Lower lobe of right lung (tissue), 2 donors: ENCODE data around the gene FARP2. TPM values are rescaled to one million over a fixed set of nuclear protein-coding genes. Genes with fewer than 3 reads are reported as not detected.
A peak's percentile ranks its signal among the peaks of the same experiment; 100 is the strongest.

Experiments
- ATAC-seq, 2 donors: fragments of 200-7000 bp; cut with Tn5 transposase; one replicate each; pipeline ENCODE4 v1.9.1; 2020 to 2022; ENCODE audit warnings: mild to moderate bottlenecking in 2 of 2, moderate library complexity in 2 of 2
- DNase-seq: peaks from one replicate; pipeline ENCODE4 v3.0.0-alpha.2; 2020
- H3K27ac ChIP-seq: fragments of 200-600 bp; one replicate; pipeline ENCODE4 v1.8.0; 2022
- H3K27me3 ChIP-seq: fragments of 200-600 bp; one replicate; pipeline ENCODE4 v1.8.0; 2022; ENCODE audit warnings: low read depth
- H3K36me3 ChIP-seq: fragments of 200-600 bp; one replicate; pipeline ENCODE4 v1.8.0; 2022; ENCODE audit warnings: mild to moderate bottlenecking
- H3K4me1 ChIP-seq: fragments of 200-600 bp; one replicate; pipeline ENCODE4 v1.8.0; 2022
- H3K4me3 ChIP-seq: fragments of 200-600 bp; one replicate; pipeline ENCODE4 v1.8.0; 2022; ENCODE audit warnings: mild to moderate bottlenecking
- H3K9me3 ChIP-seq: fragments of 200-600 bp; one replicate; pipeline ENCODE4 v1.8.0; 2022
- intact Hi-C: fragments of 100-400 bp; cut with DNase I; formaldehyde crosslinking; loops from one replicate; pipeline ENCODE4 v1.11.0; 2022
- total RNA-seq: library from RNA; stranded (reverse); fragmentation: NEBNext Ultra II Directional; extraction: Animal tissue kit (Norgen Biotek cat#: 25700); gene quantifications from one replicate; pipeline ENCODE4 v1.2.1, GENCODE V29; 2021
- TF ChIP-seq, protein P1 (sequence below): fragments of 200-600 bp; IDR thresholded peaks from one replicate; pipeline ENCODE4 v1.8.0; 2022; ENCODE audit warnings: antibody characterized with exemption, mild to moderate bottlenecking
- donor health status: DM: no; HTN: yes; CAD: no; lungs with severe emphysema.

The FARP2 gene
- total RNA-seq, 1 donor from 2014 or later = 42.4 TPM

DNA sequence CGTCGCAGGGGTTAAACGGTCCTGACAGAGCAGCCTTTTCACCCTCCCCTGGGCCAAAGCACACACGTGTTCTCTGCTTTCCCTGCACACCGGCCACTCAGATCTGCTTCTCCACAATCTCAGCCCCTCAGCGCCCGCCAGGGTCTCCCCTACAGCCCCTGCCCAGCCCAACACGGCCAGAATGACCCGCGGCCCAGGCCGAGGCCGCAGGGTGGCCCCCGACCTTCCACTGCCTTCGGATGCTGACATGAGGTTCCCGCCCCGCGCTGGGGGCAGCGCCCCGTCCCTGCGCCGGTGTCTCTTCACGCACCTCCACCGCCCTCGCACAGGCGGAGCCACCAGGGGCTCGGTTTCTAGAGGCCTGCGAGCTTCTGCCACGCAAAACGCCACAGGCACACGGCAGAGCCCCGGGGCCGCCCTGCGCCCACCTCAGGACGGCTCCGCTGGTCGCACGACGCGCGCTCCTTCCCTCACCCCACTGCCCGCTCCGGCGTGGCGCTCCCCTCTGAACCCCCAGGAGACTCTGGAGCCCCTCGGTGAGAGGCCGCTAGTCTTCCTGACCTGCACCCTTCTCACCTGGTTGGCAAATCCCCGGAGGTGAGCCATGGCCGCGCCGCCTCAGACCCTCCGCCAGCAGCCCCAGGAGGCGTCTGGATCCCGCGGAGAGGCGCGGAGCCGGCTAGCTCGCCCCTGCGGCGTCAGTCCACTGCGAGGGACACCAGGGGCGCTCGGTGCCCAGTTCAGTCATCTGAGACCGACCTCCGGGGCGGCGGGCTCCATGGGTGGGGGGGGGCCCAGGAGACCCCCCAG lies 151.6 kb downstream of the FARP2 start:
- no peaks in the 10 kb centered on the region for H3K27me3 ChIP-seq
- DNase-seq (peak; percentile 76), ATAC-seq (peak; percentile 58 to 64)
- peaks cover 6% of the 10 kb centered on the region for H3K36me3 ChIP-seq
- peak overlapping the region; percentile 93 for H3K27ac ChIP-seq
- peak overlapping the region; percentile 80 for H3K4me3 ChIP-seq
- intact Hi-C loops = no loop called here
- TF ChIP-seq, protein P1, sequence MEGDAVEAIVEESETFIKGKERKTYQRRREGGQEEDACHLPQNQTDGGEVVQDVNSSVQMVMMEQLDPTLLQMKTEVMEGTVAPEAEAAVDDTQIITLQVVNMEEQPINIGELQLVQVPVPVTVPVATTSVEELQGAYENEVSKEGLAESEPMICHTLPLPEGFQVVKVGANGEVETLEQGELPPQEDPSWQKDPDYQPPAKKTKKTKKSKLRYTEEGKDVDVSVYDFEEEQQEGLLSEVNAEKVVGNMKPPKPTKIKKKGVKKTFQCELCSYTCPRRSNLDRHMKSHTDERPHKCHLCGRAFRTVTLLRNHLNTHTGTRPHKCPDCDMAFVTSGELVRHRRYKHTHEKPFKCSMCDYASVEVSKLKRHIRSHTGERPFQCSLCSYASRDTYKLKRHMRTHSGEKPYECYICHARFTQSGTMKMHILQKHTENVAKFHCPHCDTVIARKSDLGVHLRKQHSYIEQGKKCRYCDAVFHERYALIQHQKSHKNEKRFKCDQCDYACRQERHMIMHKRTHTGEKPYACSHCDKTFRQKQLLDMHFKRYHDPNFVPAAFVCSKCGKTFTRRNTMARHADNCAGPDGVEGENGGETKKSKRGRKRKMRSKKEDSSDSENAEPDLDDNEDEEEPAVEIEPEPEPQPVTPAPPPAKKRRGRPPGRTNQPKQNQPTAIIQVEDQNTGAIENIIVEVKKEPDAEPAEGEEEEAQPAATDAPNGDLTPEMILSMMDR = no peak
- H3K4me1 ChIP-seq = peaks cover 38% of the 10 kb centered on the region
- no peaks in the 10 kb centered on the region for H3K9me3 ChIP-seq

DNA sequence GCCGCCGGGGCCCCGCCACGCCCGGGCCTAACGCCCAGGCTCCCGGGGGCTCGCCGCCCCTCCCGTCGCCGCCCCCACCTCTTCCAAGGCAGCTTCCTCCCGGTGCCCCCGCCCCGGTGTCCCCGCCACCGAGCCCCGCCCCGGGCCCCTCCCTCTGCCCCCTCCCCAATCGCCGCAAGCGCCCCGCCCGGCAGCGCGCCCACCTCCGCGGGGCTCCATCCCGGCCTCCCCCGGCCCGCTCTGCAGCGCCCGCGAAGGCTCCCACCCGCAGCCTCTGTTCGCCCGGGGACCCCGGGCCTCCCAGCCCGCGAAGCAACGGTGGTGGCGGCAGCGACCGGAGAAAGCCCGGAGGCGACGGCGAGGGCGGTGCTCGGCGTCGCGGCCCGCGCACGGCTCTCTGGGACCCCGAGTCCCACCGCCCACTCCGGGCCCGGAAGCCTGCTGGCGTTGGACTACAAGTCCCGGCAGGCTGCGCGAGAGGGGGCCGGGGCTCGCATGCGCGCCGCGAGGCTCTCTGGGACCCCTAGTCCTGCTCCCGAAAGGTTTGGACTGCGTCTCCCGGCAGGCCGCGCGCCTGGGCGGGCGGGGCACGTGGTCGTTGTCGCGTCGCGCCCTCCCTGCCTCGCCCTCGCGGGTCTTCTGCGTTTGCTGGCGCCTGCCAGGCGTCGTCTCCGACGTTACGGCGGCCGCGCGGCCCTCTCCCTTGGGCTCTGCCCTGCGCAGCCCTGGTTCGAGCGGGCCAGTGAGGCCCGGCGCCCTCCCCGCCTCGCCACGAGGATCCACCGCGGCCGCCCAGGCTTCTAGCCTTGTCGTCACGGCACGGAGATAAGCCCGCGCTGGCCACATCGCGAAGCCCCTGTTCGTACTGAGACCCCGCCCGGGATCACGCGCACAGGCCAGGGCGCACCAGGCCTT lies 152.4 kb downstream of the FARP2 start, which contains the start of gene STK25:
Gene STK25, minus strand, starts transcription at position 345 of the 915 bp plus-strand sequence. CDS start 549 bp downstream, outside the sequence.
- Histone ChIP-seq H3K4me1 (peaks cover 38% of the 10 kb centered on the region), H3K27me3 (no peaks in the 10 kb centered on the region), H3K27ac (peak within 1 kb of the TSS; percentile 93), H3K9me3 (no peaks in the 10 kb centered on the region), H3K36me3 (peaks cover 6% of the 10 kb centered on the region), H3K4me3 (peak within 1 kb of the TSS; percentile 80)
- intact Hi-C loops = no loop called here
- DNase-seq (peak; percentile 98), ATAC-seq (peak; percentile 97 to 98)
- TF ChIP-seq, protein P1 = no peak

DNA sequence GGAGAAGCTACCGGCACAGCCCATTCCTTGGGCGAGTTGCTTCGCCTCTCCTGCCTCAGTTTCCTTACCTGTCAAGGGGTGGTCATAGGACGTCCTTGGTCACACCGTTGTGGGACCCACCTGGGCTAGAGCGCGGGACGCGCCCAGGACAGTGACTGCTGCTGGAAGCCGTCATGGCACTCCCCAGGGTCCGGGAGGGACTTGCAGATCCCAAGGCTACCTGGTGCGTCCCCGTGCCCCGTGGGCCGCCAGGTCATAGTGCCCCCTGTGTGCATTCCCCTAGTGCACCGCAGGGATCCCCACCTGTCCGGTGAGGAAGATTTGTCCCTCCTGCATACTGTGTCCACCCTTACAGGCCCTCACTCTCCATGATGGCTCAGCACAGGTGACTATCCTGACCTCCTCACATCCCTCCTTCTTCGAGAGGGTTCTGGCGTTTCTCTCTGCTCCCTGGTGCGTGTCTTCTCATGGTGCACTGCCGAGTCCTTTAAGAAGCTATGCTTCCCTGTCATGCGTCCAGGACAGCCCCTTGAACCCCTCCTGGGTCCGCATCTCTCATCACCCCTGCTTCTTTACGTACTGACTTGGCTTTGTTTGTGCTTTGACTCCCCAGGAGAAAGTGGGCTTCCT lies 153.2 kb downstream of the FARP2 start:
- H3K27me3 ChIP-seq = no peaks in the 10 kb centered on the region
- no peaks in the 10 kb centered on the region for H3K9me3 ChIP-seq
- no peak for DNase-seq
- peaks cover 38% of the 10 kb centered on the region for H3K4me1 ChIP-seq
- peak overlapping the region; percentile 80 for H3K4me3 ChIP-seq
- H3K27ac ChIP-seq = peak overlapping the region; percentile 93
- H3K36me3 ChIP-seq = peaks cover 6% of the 10 kb centered on the region
- intact Hi-C loops = no loop called here
- ATAC-seq = peak; percentile 5 to 12
- TF ChIP-seq, protein P1 = no peak

DNA sequence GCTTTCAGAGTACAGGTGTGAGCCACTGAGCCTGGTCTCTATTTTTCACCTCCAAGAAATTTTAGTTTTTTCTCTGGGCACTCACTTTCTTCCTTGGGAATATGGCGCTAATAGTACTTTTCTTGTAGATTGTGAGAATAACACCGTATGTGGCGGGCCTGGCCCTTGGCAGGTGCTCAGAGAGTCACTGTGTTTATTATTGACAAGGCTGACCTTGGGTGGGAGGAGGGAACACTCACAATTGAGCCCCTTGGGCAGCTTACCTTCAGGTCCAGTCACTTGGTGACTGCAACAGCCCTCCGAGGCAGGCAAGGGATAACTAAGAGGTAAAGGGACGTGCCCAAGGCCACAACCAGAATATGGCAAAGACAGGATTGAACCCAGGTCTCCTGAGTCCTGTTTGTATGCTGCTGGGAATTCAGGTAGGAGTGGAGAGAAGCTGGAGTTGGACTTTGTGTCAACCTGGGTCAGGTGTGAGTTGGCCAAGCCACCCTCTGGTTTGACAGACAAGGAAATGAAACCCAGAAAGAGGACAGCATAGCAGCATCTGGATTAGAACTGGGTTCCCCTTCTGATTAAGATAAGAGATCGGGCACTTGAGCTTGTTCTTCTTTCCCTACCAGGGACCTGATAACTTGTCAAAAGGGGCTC lies 155.1 kb downstream of the FARP2 start:
- Histone ChIP-seq H3K27me3 (no peaks in the 10 kb centered on the region), H3K4me3 (no peak overlapping the region), H3K9me3 (no peaks in the 10 kb centered on the region), H3K36me3 (no peaks in the 10 kb centered on the region), H3K4me1 (peaks cover 27% of the 10 kb centered on the region), H3K27ac (no peak overlapping the region)
- ATAC-seq (no peak), DNase-seq (no peak)
- intact Hi-C loops = no loop called here
- TF ChIP-seq, protein P1 = no peak

DNA sequence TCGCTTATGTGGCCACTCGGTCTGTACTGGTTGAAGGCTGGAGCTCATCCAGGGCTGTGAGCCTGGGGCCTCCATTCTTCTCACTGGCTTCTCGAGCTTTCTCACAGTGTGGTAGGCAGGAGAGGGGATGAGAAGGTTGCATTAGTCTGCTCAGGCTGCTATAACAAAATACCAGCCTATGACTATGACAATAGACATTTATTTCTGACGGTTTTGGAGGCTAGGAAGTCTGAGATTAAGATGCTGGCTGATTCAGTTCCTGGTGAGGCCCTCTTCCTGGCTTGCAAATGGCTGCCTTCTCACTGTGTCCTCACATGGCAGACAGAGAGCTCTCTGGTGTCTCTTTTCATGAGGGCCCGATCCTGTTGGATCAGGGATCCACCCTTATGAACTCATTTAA lies 158.5 kb downstream of the FARP2 start:
- Histone ChIP-seq H3K27me3 (peaks cover under 1% of the 10 kb centered on the region), H3K4me1 (peaks cover 5% of the 10 kb centered on the region), H3K9me3 (no peaks in the 10 kb centered on the region), H3K4me3 (no peak overlapping the region), H3K27ac (no peak overlapping the region), H3K36me3 (no peaks in the 10 kb centered on the region)
- ATAC-seq = no peak
- TF ChIP-seq, protein P1 = no peak
- DNase-seq = no peak
- intact Hi-C loops = no loop called here
